ENCODE data around the gene SLC28A3.

The SLC28A3 gene

DNA sequence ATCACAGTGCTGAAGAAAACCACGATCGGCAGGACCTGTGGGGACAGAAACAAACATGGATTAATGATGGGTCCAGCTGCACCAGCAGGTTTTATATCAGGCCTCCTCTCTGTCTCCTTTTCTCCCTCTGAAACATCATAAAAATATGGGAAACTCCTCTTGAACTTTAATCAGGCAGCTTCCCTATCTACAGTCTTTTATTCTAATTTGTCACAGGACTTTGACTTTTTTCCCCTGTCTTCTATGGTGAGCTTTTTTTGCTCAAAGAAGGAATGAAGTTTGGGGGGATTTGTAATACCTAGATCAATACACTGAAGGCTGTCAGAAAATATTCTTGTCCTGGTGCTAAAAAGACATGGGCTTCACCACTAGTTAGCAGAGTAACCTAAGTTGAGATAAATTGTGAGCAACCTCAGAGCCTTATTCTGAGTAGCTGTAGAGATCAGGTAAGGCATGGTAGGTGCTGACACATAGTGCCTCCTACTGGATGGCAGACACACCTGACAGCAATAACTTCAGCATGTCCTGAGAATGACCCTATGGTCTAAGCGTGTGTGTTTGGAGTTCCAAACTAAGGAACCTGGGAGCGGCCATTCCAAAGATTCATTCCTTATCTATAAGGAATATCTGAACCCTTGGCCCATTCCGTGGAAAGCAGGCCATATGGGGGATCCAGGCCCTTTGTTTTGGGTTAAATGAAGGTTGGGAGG lies 46.2 kb downstream of the SLC28A3 start:
- Mint-ChIP-seq H3K27ac (peak overlapping the region; percentile 84), H3K4me1 (peaks cover 45% of the 10 kb centered on the region), H3K9me3 (no peaks in the 10 kb centered on the region), H3K4me3 (no peak overlapping the region), H3K36me3 (no peaks in the 10 kb centered on the region)
- DNase-seq (ENCODE audit: low spot score in 2 of 2) (no peak), ATAC-seq (no peak)

DNA sequence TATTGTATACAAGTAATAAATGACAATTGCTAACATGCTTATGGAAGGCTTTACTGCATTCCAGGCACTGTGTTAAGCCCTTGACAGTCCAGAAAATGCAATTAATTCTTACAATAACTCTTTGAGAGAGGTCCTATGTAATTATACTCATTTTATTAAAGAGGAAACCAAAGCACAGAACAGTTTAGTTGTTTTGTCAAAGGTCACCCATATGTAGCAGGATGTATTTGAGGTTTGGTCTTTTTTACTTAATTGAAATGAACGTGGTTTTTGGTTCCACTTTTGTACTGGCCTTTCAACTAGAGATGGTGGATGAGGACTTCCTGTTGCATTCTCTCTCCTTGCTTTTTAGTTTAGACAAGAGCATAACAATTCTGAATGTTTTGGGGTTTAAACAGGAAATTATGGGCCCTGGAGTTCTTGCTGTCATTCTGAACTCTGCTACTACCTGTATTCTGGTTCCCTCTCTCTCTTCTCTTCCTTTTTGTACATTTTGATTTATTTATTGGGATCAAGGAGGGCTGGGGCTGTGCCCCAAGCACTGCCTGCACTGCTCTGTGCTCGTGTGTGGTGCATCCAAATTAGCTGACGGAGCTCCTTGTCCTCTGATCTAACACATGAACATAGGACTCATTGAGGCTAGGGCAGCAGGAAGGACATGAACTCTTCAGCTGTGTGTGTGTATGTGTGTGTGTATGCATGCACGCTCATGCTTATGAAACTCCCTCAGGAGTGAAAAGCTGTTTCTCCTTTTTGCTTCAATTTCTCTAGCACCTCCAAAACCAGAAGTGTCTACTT lies 47.4 kb downstream of the SLC28A3 start:
- DNase-seq (ENCODE audit: low spot score in 2 of 2) (no peak), ATAC-seq (peak; percentile 58)

DNA sequence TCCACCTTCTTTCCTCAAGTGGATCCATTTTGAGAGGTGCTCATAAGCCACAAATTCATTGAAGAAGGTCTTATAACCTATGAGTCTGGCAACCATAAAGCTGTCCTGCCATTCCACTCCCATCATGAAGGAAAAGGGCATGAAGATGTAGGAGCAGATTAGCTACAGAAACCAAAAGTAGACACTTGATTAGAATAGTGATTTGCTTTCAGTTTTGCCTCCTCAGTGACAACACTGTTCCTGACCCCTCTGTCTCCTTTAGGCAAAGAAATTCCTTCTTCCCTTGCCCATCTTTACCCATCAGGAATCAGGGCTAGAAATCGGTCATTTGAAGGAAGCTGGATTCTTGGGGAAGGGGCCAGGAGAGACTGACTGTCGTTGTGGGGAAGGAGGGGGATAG lies 55.2 kb downstream of the SLC28A3 start:
- H3K36me3 Mint-ChIP-seq, result no peaks in the 10 kb centered on the region
- H3K4me1 Mint-ChIP-seq, result no peaks in the 10 kb centered on the region
- no peak overlapping the region for H3K4me3 Mint-ChIP-seq
- no peak for DNase-seq (ENCODE audit: low spot score in 2 of 2)
- no peak overlapping the region for H3K27ac Mint-ChIP-seq
- no peak for ATAC-seq
- no peaks in the 10 kb centered on the region for H3K9me3 Mint-ChIP-seq

More for the DNA sequence above, 47.4 kb downstream of the SLC28A3 start:
- Mint-ChIP-seq H3K27ac (peak overlapping the region; percentile 84), H3K4me1 (peaks cover 45% of the 10 kb centered on the region), H3K9me3 (no peaks in the 10 kb centered on the region), H3K36me3 (no peaks in the 10 kb centered on the region), H3K4me3 (peak overlapping the region; percentile 48)

DNA sequence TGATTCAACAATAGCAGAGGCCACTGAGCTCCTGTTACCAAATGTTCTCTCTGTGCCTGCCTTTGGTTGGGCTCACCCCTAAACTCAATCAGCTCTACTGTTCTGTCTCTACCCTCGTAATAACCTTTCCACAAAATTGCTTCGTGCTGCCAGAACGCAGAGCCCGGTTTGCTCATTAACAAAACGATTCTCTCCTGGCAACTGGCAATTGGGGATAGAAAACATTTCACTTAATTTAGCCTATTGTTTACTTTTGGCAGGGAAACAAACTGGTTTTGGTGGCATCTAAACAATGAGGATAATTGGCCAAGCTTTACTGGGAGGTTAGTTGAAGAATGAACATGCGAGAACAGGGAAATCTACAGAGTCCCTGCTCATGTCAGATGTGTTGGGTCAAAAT lies 56.6 kb downstream of the SLC28A3 start:
- H3K4me3 Mint-ChIP-seq, result no peak overlapping the region
- H3K4me1 Mint-ChIP-seq, result no peaks in the 10 kb centered on the region
- no peaks in the 10 kb centered on the region for H3K36me3 Mint-ChIP-seq
- no peak for ATAC-seq
- no peak overlapping the region for H3K27ac Mint-ChIP-seq
- DNase-seq (ENCODE audit: low spot score in 2 of 2), result no peak
- no peaks in the 10 kb centered on the region for H3K9me3 Mint-ChIP-seq

DNA sequence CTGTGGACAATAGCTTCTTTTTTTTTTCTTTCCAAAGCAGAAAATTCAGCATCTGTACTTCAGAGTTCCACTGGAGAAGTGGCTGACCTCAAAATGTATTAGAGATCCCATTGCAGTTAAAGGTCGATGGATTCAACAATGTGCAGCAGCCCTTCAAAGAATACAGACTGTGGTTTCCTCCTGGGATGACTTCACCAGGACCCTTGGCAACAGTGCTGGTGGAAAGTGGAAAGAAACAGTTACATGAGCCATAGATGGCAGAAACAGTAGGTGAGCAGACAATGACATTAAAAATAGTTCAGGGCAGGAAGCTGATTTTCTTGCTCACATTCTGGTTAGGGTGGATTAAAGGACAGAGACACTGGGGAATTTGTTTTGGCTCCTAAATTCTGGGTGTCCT lies 62.4 kb downstream of the SLC28A3 start:
- H3K4me3 Mint-ChIP-seq, result no peak overlapping the region
- H3K27ac Mint-ChIP-seq, result no peak overlapping the region
- H3K36me3 Mint-ChIP-seq, result no peaks in the 10 kb centered on the region
- no peaks in the 10 kb centered on the region for H3K9me3 Mint-ChIP-seq
- no peaks in the 10 kb centered on the region for H3K4me1 Mint-ChIP-seq
- no peak for ATAC-seq
- no peak for DNase-seq (ENCODE audit: low spot score in 2 of 2)

DNA sequence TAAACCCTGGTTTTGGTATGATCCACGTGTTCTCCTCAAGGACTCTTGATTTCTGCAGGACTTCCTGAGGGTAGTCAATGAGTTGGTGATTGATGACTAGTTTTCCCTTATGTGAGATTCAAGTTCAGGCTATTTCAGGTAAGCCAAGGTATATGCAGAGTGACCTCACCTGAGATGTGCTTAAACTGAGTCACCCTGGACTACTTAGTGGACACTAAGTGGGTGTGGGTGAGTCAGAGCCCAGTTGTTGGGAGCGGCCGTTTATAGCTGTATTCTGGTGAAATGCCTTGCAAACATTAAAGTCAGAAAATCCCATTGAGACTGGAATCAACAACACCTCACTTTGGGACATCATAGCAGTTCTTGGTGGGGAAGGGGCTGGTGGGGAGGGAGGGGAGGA lies 62.9 kb downstream of the SLC28A3 start:
- Mint-ChIP-seq H3K36me3 (no peaks in the 10 kb centered on the region), H3K27ac (no peak overlapping the region), H3K9me3 (no peaks in the 10 kb centered on the region), H3K4me1 (no peaks in the 10 kb centered on the region), H3K4me3 (no peak overlapping the region)
- ATAC-seq, result no peak
- no peak for DNase-seq (ENCODE audit: low spot score in 2 of 2)

DNA sequence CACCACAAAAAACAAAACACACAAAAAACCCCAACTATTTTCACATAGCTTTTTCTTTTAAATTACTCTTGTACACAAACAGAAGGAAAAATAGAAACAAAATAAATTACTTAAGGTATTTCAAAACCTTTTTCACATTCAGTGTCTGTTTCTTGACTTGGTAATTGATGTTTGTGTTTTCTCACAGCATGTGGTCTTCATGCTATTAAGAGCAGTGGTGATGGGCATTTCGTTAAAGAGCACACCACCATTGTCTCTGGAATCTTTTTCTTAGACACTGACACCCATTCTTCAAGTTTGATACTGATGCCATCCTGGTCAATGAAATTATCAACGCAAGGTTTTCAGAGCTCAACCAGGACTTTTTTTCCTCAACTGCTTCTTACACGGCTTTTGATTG lies 63.8 kb downstream of the SLC28A3 start:
- DNase-seq (ENCODE audit: low spot score in 2 of 2) (no peak), ATAC-seq (no peak)
- Mint-ChIP-seq H3K4me3 (no peak overlapping the region), H3K27ac (no peak overlapping the region), H3K4me1 (no peaks in the 10 kb centered on the region), H3K9me3 (no peaks in the 10 kb centered on the region), H3K36me3 (no peaks in the 10 kb centered on the region)

DNA sequence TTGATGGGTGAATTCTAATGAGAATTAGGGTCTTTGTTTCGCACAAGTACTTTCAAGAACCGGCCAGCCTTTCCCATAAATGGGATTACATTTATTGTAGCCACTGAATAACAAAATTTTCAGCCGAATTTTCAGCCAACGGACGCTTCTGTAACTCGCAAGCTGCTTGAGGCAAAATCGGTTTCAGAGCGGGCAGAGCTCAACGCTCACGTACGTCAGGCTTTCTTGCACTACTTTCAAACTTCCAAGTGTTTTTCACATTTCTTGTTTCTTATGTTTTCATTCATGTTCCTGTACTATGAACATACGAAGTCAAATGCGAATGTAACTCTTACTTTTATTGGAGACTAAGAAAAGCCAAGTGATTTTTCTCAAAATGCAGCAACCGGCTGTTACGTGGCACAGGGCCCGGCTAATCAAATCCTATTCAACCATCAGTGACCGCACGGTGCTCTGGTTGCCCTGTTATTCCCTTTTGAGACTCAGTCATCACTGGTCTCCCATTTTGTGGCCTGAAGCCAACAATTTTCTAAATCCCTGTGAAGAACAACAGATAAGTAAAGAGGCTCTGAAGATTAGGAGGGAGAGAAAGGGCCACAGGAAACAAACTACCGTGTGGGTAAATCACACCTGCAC lies 68.5 kb downstream of the SLC28A3 start:
- Mint-ChIP-seq H3K4me1 (peaks cover 6% of the 10 kb centered on the region), H3K9me3 (no peaks in the 10 kb centered on the region), H3K36me3 (no peaks in the 10 kb centered on the region), H3K27ac (no peak overlapping the region), H3K4me3 (peak overlapping the region; percentile 59)
- ATAC-seq (no peak), DNase-seq (ENCODE audit: low spot score in 2 of 2) (no peak)

DNA sequence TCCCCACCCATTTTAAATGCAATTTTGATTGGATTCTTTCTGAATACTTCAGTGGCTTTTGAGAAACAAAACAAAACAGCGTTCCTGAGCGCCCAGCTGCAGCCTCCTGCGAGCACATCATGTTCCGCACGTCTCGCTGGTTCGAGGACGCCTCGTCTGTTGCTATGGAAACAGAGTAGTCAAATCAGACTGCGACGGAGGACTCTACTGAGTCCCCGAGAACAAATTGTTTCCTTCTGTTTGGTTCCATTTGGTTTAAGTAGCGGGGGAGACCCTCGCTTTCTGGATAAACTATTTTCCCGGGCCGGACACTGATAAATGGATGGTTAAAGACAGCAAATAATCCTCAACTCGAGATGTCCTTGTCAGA lies 69.0 kb downstream of the SLC28A3 start:
- peak overlapping the region; percentile 81 for H3K27ac Mint-ChIP-seq

DNA sequence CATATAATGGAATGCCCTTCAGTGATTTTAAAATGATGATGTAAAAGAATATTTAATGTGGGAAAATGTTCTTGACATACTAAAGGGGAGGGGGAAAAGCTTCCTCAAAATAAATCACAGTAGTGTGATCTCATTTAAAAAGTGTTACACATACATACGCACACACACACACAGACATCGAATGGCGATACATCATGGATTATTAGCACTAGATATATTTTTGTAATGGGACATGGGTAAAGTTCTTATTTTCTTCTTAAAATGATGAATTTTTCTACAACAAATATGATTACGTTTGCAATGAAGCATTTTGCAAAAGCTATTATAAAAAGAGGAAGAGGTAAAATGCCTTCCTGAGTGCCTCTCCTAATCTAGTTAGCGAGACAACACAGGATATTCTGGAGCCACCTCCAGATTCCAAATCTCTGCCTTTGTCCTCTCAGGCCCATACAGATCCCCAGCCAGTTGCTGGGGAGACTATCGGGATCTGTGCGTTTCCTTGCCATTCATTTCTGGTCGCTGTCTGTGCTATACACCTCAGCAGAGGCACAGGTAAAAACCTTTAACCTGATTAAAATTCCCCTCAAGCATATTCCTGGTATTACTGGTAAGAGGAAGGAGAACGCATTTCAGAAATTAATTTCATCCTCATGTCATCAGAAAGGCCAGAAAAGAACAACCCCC lies 69.6 kb downstream of the SLC28A3 start:
- no peaks in the 10 kb centered on the region for H3K9me3 Mint-ChIP-seq
- no peak for DNase-seq (ENCODE audit: low spot score in 2 of 2)
- H3K4me1 Mint-ChIP-seq, result peaks cover 6% of the 10 kb centered on the region
- H3K27ac Mint-ChIP-seq, result peak overlapping the region; percentile 81
- peak overlapping the region; percentile 59 for H3K4me3 Mint-ChIP-seq
- H3K36me3 Mint-ChIP-seq, result no peaks in the 10 kb centered on the region
- ATAC-seq, result no peak

More for the DNA sequence above, 69.0 kb downstream of the SLC28A3 start:
- Mint-ChIP-seq H3K9me3 (no peaks in the 10 kb centered on the region), H3K36me3 (no peaks in the 10 kb centered on the region), H3K4me3 (peak overlapping the region; percentile 59), H3K4me1 (peaks cover 6% of the 10 kb centered on the region)
- DNase-seq (ENCODE audit: low spot score in 2 of 2) (no peak), ATAC-seq (peak; percentile 91)

DNA sequence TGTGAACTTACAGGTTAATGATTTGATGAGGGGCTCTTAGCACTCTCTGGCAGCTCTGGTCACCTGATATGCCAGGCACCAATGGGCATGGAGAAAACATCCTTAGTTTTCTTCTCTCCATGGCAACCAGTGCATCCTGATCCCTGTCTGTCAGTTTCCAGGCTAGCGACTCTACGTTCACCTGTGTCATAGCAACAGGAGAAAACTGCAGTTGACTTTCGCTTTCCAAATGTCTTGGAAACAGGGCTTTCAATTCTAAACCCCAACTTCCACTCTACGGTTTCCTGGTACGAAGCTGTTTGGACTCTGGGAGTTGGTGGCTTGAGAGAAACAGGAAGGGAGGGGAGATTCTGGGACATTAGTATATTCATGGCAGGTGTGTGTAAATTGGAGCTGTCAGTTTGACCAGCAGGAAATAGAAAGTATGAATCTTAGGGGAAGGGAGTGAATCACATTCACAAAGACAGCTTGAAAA lies 74.4 kb downstream of the SLC28A3 start:
- ATAC-seq (peak; percentile 42), DNase-seq (ENCODE audit: low spot score in 2 of 2) (no peak)
- Mint-ChIP-seq H3K4me1 (peaks cover 1% of the 10 kb centered on the region), H3K36me3 (no peaks in the 10 kb centered on the region), H3K4me3 (no peak overlapping the region), H3K9me3 (no peaks in the 10 kb centered on the region), H3K27ac (peak overlapping the region; percentile 58)

DNA sequence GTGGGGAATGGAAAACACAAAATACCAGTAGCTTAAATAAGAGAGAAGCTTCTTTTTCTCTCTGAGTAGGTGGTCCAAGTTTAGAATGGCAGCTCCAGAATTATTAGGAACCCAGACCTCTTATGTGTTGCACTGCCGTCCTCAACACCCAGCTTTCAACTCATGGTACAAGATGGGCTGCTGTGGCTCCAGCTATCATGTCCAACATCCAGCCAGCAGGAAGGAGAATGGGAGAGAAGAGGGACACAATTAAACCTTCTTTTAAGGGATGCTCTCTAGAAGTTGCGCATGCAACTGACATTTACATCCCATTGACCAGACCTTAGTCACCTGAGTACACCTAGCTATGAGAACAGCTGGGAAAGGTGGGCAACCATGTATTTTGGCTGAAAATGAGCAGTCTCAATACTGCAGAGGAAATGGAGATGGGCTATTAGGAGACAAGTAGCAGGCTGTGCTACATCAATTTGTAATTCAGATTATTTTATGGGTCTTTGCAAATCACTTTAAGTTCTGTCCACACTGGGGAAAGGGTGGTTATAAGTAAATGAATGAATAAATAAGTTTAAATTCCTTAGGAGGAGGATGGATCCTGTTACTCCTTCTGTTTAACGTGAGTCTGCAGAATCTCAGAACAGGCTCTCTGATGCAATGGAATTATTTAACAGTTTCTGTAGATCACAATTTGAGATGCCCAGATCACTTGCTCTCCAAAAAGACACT lies 76.1 kb downstream of the SLC28A3 start:
- H3K9me3 Mint-ChIP-seq, result no peaks in the 10 kb centered on the region
- ATAC-seq, result no peak
- H3K36me3 Mint-ChIP-seq, result no peaks in the 10 kb centered on the region
- no peak overlapping the region for H3K27ac Mint-ChIP-seq
- H3K4me3 Mint-ChIP-seq, result no peak overlapping the region
- no peak for DNase-seq (ENCODE audit: low spot score in 2 of 2)
- no peaks in the 10 kb centered on the region for H3K4me1 Mint-ChIP-seq

DNA sequence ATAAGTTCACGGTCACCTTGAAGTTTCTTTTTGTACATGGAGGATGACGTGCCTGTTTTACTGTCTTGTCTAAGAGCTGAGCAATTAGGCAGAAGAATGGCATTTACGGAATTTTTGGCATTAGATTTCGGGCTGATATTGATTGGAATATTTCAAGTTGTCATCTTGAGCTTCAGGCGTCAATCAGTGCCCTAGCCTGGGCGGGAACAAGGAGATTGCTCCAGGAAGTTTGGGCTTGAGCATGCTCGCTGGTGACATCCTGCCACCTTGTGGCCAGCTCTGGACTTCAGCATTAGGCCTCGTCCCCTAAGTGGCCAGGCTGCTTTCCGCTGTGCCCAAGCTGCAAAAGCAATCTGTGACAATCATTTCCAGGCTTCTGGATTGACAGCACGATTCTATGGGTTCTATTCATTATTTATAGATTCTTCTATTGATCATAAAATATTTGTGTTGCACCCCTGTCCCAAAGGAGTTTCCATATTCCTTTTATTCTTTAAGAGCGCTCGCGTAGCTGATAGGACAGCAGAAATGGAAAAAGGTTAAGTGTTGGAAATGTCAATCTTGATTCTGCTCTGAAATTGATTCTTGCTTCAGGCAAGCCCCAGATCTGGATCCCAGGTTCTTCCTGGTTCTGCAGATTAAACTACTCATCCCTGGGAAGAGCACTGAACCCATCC lies 79.3 kb downstream of the SLC28A3 start:
- no peaks in the 10 kb centered on the region for H3K4me1 Mint-ChIP-seq

DNA sequence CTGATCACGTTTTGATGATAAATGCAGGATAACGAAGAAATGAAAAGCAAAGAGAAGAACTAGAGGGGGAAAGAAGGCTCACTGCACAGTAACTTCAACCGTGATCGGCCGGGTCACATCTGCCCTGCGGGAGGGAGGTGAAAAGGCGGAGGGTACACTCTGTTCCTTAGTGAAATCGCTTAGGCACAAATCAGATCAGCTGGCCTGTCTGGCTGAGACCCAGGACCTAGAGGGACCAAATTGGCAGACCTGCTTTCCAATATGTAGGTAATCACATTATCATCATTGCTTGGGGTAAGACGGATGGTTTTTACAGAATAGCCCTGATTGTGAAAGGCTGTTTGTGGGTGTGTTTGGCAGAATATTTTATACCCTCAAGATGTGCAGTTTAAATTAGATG lies 82.2 kb downstream of the SLC28A3 start:
- no peak overlapping the region for H3K27ac Mint-ChIP-seq
- no peaks in the 10 kb centered on the region for H3K4me1 Mint-ChIP-seq
- no peak for ATAC-seq
- no peaks in the 10 kb centered on the region for H3K36me3 Mint-ChIP-seq
- DNase-seq (ENCODE audit: low spot score in 2 of 2), result no peak
- no peaks in the 10 kb centered on the region for H3K9me3 Mint-ChIP-seq
- no peak overlapping the region for H3K4me3 Mint-ChIP-seq

More for the DNA sequence above, 79.3 kb downstream of the SLC28A3 start:
- no peaks in the 10 kb centered on the region for H3K9me3 Mint-ChIP-seq
- H3K36me3 Mint-ChIP-seq, result no peaks in the 10 kb centered on the region
- ATAC-seq (peak; percentile 70), DNase-seq (ENCODE audit: low spot score in 2 of 2) (peak; percentile 22 to 67)
- no peak overlapping the region for H3K27ac Mint-ChIP-seq
- H3K4me3 Mint-ChIP-seq, result no peak overlapping the region

Data from stimulated activated effector memory CD8-positive, alpha-beta T cell treated with anti-CD3 and anti-CD28 coated beads, Interleukin-12 subunit alpha, Interleukin-12 subunit beta, amount 100 ng/mL, for 72 hours (primary cell).